SK-N-SH (cell line): Measurements from ENCODE around the gene SURF6. TPM values are rescaled to one million over a fixed set of nuclear protein-coding genes. Genes with fewer than 3 reads are reported as not detected.

ENCODE experiments used
- CTCF ChIA-PET: fragments of 300-600, 350-600 bp; formaldehyde crosslinking; extraction: SDS; loops from one replicate; lab custom pipeline; 2021; lab: Yijun Ruan, JAX
- POLR2A ChIA-PET: fragments of 350-600 bp; sonication (Branson Sonifier 250); formaldehyde crosslinking; extraction: SDS; loops from one replicate; lab custom pipeline; 2020; ENCODE audit warnings: antibody characterized with exemption, inconsistent platforms; lab: Yijun Ruan, JAX
- DNase-seq: peaks from one replicate; pipeline ENCODE4 v3.0.0; 2012
- H2AFZ ChIP-seq: fragments of 200-600 bp; sonication (generic); 2 replicates; pipeline ENCODE4 v1.8.1; 2016; ENCODE audit warnings: antibody characterized with exemption, mild to moderate bottlenecking, low read depth
- H3F3A ChIP-seq: fragments of 200-600 bp; sonication (generic); replicated peaks from 2 replicates; pipeline ENCODE3; 2016; ENCODE audit warnings: antibody characterized with exemption, mild to moderate bottlenecking; ENCODE audit not compliant: insufficient read depth
- H3K27ac ChIP-seq, 2 experiments: fragments of 200-500 bp in 1 of 2; fragments of 200-600 bp in 1 of 2; sonication (Bioruptor generic) in 1 of 2; sonication (generic), shearing (Covaris generic) in 1 of 2; 2 replicates each; pipeline versions ENCODE4 v1.5.1 to v1.6.1; 2014 to 2016; ENCODE audit warnings: low read depth in 2 of 2, inconsistent platforms in 1 of 2, low read length in 1 of 2, mild to moderate bottlenecking in 1 of 2, mixed read lengths in 1 of 2
- H3K27me3 ChIP-seq: fragments of 200-600 bp; sonication (generic), shearing (Covaris generic); 2 replicates; pipeline ENCODE4 v1.6.1; 2016; ENCODE audit warnings: mixed run types; ENCODE audit not compliant: insufficient read depth
- H3K36me3 ChIP-seq, 2 experiments: fragments of 200-500 bp in 1 of 2; fragments of 200-600 bp in 1 of 2; sonication (Bioruptor generic) in 1 of 2; sonication (generic) in 1 of 2; replicated peaks in 1 of 2; 2 replicates each; pipeline versions ENCODE3 to v1.5.1; 2014 to 2016; ENCODE audit warnings: low read length in 1 of 2, mild to moderate bottlenecking in 1 of 2; ENCODE audit not compliant: insufficient read depth in 2 of 2, control insufficient read depth in 1 of 2
- H3K4me1 ChIP-seq, 2 experiments: fragments of 200-500 bp in 1 of 2; fragments of 200-600 bp in 1 of 2; sonication (Bioruptor generic) in 1 of 2; sonication (generic), shearing (Covaris generic) in 1 of 2; 2 replicates each; pipeline versions ENCODE4 v1.5.1 to v1.6.1; 2014 to 2016; ENCODE audit warnings: low read depth in 1 of 2, low read length in 1 of 2, mixed run types in 1 of 2; ENCODE audit not compliant: insufficient read depth in 2 of 2, control insufficient read depth in 1 of 2
- H3K4me2 ChIP-seq: fragments of 200-600 bp; sonication (generic), shearing (Covaris generic); 2 replicates; pipeline ENCODE4 v1.6.1; 2017; ENCODE audit warnings: mixed run types
- H3K4me3 ChIP-seq, 2 experiments: fragments of 200-500 bp in 1 of 2; fragments of 200-600 bp in 1 of 2; sonication (Bioruptor generic) in 1 of 2; sonication (generic), shearing (Covaris generic) in 1 of 2; 2 replicates each; pipeline versions ENCODE4 v1.5.1 to v1.8.1; 2014 to 2016; ENCODE audit warnings: low read depth in 2 of 2, inconsistent platforms in 1 of 2, low read length in 1 of 2, mild to moderate bottlenecking in 1 of 2, mixed read lengths in 1 of 2, moderate library complexity in 1 of 2
- H3K79me2 ChIP-seq: fragments of 200-600 bp; sonication (generic); 2 replicates; pipeline ENCODE4 v1.8.1; 2017; ENCODE audit warnings: mild to moderate bottlenecking; ENCODE audit not compliant: insufficient read depth
- H3K9ac ChIP-seq: fragments of 200-600 bp; sonication (generic); 2 replicates; pipeline ENCODE4 v1.6.1; 2017; ENCODE audit warnings: mixed run types
- H3K9me2 ChIP-seq: fragments of 200-600 bp; sonication (generic); 2 replicates; pipeline ENCODE4 v1.6.1; 2017; ENCODE audit warnings: mixed run types
- H3K9me3 ChIP-seq: fragments of 200-600 bp; sonication (generic); 2 replicates; pipeline ENCODE4 v1.6.1; 2017; ENCODE audit warnings: mixed run types, mild to moderate bottlenecking, moderate library complexity
- H4K20me1 ChIP-seq: fragments of 200-600 bp; sonication (generic); 2 replicates; pipeline ENCODE4 v1.6.1; 2017; ENCODE audit warnings: mild to moderate bottlenecking, mixed run types; ENCODE audit not compliant: insufficient read depth
- EP300 ChIP-seq, 2 experiments: IDR thresholded peaks; 2 replicates each; pipeline versions ENCODE4 v1.4.0 to v1.6.1; 2012; ENCODE audit warnings: borderline replicate concordance in 1 of 2, low read depth in 1 of 2, low read length in 1 of 2
- FOXM1 ChIP-seq: IDR thresholded peaks from 2 replicates; pipeline ENCODE4 v1.4.0; 2012; ENCODE audit warnings: low read depth, mild to moderate bottlenecking
- GATA2 ChIP-seq: sonication (generic); formaldehyde crosslinking; IDR thresholded peaks from 2 replicates; pipeline ENCODE4 v1.5.0; 2020; ENCODE audit warnings: mild to moderate bottlenecking, missing genetic modification reagents
- IRF3 ChIP-seq: fragments of 150-350 bp; IDR thresholded peaks from 2 replicates; pipeline ENCODE4 v1.6.1; 2016; ENCODE audit warnings: mild to moderate bottlenecking, low read depth, low read length
- MXI1 ChIP-seq: IDR thresholded peaks from 2 replicates; pipeline ENCODE4 v1.6.1; 2012; ENCODE audit warnings: mild to moderate bottlenecking, low read depth, low read length, improper control_type of control experiment
- RCOR1 ChIP-seq: fragments of 150-350 bp; IDR thresholded peaks from 2 replicates; pipeline ENCODE4 v1.6.1; 2017; ENCODE audit warnings: antibody characterized with exemption, low read length
- REST ChIP-seq: IDR thresholded peaks from 2 replicates; pipeline ENCODE4 v1.6.1; 2012; ENCODE audit warnings: mild to moderate bottlenecking, low read depth, low read length, moderate library complexity
- YY1 ChIP-seq: IDR thresholded peaks from 2 replicates; pipeline ENCODE4 v1.4.0; 2012; ENCODE audit warnings: low read depth, mild to moderate bottlenecking
- ZBTB33 ChIP-seq: IDR thresholded peaks from 2 replicates; pipeline ENCODE4 v1.4.0; 2012; ENCODE audit warnings: low read depth, borderline replicate concordance
- WGBS: methylation state at CpG from one replicate; pipeline ENCODE4 v1.1.6; 2017; ENCODE audit warnings: low lambda C conversion rate; 5-methylcytosine and 5-hydroxymethylcytosine counted together
- polyA plus RNA-seq, 3 experiments: library from polyadenylated mRNA; depleted of rRNA; stranded (reverse); fragments of >200 nt; gene quantifications; 2 replicates each; pipeline ENCODE4 v1.2.3, GENCODE V29; 2012

SURF6 gene
- polyA plus RNA-seq, 1 of the 3 experiments (the other 2 are of a cell fraction) = 44.5 TPM

GRCh38 chr9:133369422-133369821 lies 33.4 kb upstream of the SURF6 start:
- Histone ChIP-seq H3K79me2 (peaks cover 99% of the 10 kb centered on the region), H3K27ac (no peak overlapping the region; a peak in 1 of 4 replicates), H3K4me2 (no peak overlapping the region), H3K9ac (no peak overlapping the region), H3K36me3 (peaks cover 43 to 70% of the 10 kb centered on the region in 2 experiments), H3K9me3 (no peaks in the 10 kb centered on the region), H3K9me2 (no peaks in the 10 kb centered on the region), H3F3A (no peaks in the 10 kb centered on the region), H3K4me3 (no peak overlapping the region), H3K27me3 (no peaks in the 10 kb centered on the region), H4K20me1 (peaks cover 95% of the 10 kb centered on the region), H3K4me1 (peaks cover 5 to 39% of the 10 kb centered on the region in 2 experiments; a peak in 3 of 4 replicates), H2AFZ (no peak overlapping the region)
- POLR2A ChIA-PET = no interaction called here
- 93% methylated on average over 6 of the region's 6 CpGs for WGBS
- TF ChIP-seq ZBTB33 (no peak), RCOR1 (no peak), EP300 (IDR thresholded peaks at IDR 0.05; ENCODE audit: borderline replicate concordance in 1 of 2, low read depth in 1 of 2, low read length in 1 of 2) (no peak), REST (no peak), IRF3 (no peak), FOXM1 (no peak), YY1 (no peak), MXI1 (no peak), GATA2 (no peak)
- CTCF ChIA-PET = no interaction called here
- DNase-seq = no peak
